A673 (cell line): Measurements from ENCODE around the gene SEC31A. TPM values are rescaled to one million over a fixed set of nuclear protein-coding genes. Genes with fewer than 3 reads are reported as not detected.
"Not testable (repeated sequence)": the region's sequence is repeated elsewhere in the genome, so short reads cannot be mapped to it uniquely, and the experiment has no call there.

ENCODE experiments used
- BruUV-seq: library from RNA; stranded (reverse); fragments of 400-500 nt; replicated peaks from 2 replicates; lab custom pipeline; 2021; lab: Mats Ljungman, UMichigan
- CTCF ChIA-PET: fragments of 300-600 bp; sonication (Branson Sonifier 250); formaldehyde crosslinking; loops from one replicate; lab custom pipeline; 2022; ENCODE audit warnings: antibody characterized with exemption; lab: Charles Lee
- POLR2A ChIA-PET: fragments of 300-600 bp; sonication (Branson Sonifier 250); formaldehyde crosslinking; loops from one replicate; lab custom pipeline; 2022; ENCODE audit warnings: antibody characterized with exemption; ENCODE audit not compliant: low non-redundant PET; lab: Charles Lee
- DNase-seq: peaks from one replicate; pipeline ENCODE4 v3.0.0-alpha.2; 2015; ENCODE audit warnings: low spot score
- H3K27ac ChIP-seq: fragments of 200-600 bp; sonication (generic); 2 replicates; pipeline ENCODE4 v1.5.1; 2016; ENCODE audit warnings: mixed run types, low read depth, mild to moderate bottlenecking, mixed read lengths, antibody characterized with exemption, low read length; ENCODE audit not compliant: poor library complexity, severe bottlenecking
- H3K27me3 ChIP-seq: fragments of 200-600 bp; sonication (generic); replicated peaks from 2 replicates; pipeline ENCODE4 v1.6.1; 2017; ENCODE audit warnings: mixed run types, low read depth, mild to moderate bottlenecking, mixed read lengths, antibody characterized with exemption, low read length; ENCODE audit not compliant: insufficient read depth, poor library complexity
- H3K36me3 ChIP-seq: fragments of 200-600 bp; sonication (generic); 2 replicates; pipeline ENCODE4 v1.6.1; 2016; ENCODE audit warnings: mixed run types, mild to moderate bottlenecking, mixed read lengths, antibody characterized with exemption, low read length; ENCODE audit not compliant: insufficient read depth, poor library complexity, severe bottlenecking
- H3K4me1 ChIP-seq: fragments of 200-600 bp; sonication (generic); 2 replicates; pipeline ENCODE4 v1.6.1; 2017; ENCODE audit warnings: mixed run types, mild to moderate bottlenecking, mixed read lengths, antibody characterized with exemption, low read length; ENCODE audit not compliant: insufficient read depth, poor library complexity, severe bottlenecking
- H3K4me3 ChIP-seq: fragments of 200-600 bp; sonication (generic); 2 replicates; pipeline ENCODE4 v1.5.1; 2016; ENCODE audit warnings: low read depth, mixed run types, mild to moderate bottlenecking, mixed read lengths, low read length; ENCODE audit not compliant: poor library complexity, severe bottlenecking
- H3K9me3 ChIP-seq: fragments of 200-600 bp; sonication (generic); 2 replicates; pipeline ENCODE4 v1.6.1; 2016; ENCODE audit warnings: mixed run types, low read depth, mild to moderate bottlenecking, mixed read lengths, antibody characterized with exemption, low read length; ENCODE audit not compliant: poor library complexity, severe bottlenecking
- EZH2 ChIP-seq: fragments of 200-600 bp; sonication (generic); IDR thresholded peaks from 2 replicates; pipeline ENCODE4 v1.6.1; 2017; ENCODE audit warnings: borderline replicate concordance, low read depth, mild to moderate bottlenecking, mixed read lengths, antibody characterized with exemption, low read length; ENCODE audit not compliant: poor library complexity, severe bottlenecking
- intact Hi-C: fragments of 100-400 bp; cut with micrococcal nuclease; formaldehyde crosslinking; loops from one replicate; pipeline ENCODE4 v1.10.0; 2022; ENCODE audit not compliant: unreplicated experiment
- total RNA-seq: library from RNA; stranded (reverse); gene quantifications from 2 replicates; pipeline ENCODE4 v1.2.3, GENCODE V29; 2021
- TF ChIP-seq, protein P1 (sequence below): fragments of 300-800, 200-600 bp; sonication (generic); conservative IDR thresholded peaks from 2 replicates; pipeline ENCODE4 v1.5.1; 2017; ENCODE audit warnings: low read depth, mild to moderate bottlenecking, antibody characterized with exemption, low read length, moderate library complexity, mixed read lengths

The SEC31A gene
- total RNA-seq, 1 experiment from 2014 or later = 96.9 TPM

DNA sequence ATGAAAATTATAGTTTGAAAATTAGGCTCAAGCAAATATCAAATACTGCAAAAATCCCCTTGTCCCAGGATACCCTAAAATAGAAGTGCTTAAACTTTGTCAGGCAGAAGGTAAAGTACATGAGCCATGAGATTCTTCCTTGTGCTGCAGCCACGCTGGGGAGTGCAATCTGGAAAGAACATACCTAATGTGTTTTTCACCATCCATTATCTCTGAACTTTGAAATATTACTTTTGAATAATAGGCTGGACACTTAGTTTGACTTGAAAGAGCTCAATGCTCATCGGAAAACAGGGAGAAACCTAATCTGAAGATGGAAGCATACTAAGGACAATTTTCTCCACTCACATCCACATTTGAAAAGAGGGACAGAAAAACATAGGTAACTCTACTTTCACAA, 28.4 kb upstream of the SEC31A start:
- Histone ChIP-seq H3K4me1 (no peaks in the 10 kb centered on the region), H3K27me3 (no peaks in the 10 kb centered on the region), H3K27ac (no peak overlapping the region), H3K36me3 (no peaks in the 10 kb centered on the region), H3K4me3 (no peak overlapping the region), H3K9me3 (no peaks in the 10 kb centered on the region)
- intact Hi-C loops = no loop called here
- no TSS peak for BruUV-seq
- DNase-seq = no peak
- POLR2A ChIA-PET = no interaction called here
- CTCF ChIA-PET = no interaction called here
- TF ChIP-seq, protein P1, sequence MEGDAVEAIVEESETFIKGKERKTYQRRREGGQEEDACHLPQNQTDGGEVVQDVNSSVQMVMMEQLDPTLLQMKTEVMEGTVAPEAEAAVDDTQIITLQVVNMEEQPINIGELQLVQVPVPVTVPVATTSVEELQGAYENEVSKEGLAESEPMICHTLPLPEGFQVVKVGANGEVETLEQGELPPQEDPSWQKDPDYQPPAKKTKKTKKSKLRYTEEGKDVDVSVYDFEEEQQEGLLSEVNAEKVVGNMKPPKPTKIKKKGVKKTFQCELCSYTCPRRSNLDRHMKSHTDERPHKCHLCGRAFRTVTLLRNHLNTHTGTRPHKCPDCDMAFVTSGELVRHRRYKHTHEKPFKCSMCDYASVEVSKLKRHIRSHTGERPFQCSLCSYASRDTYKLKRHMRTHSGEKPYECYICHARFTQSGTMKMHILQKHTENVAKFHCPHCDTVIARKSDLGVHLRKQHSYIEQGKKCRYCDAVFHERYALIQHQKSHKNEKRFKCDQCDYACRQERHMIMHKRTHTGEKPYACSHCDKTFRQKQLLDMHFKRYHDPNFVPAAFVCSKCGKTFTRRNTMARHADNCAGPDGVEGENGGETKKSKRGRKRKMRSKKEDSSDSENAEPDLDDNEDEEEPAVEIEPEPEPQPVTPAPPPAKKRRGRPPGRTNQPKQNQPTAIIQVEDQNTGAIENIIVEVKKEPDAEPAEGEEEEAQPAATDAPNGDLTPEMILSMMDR = no peak
- no peak for TF ChIP-seq EZH2

DNA sequence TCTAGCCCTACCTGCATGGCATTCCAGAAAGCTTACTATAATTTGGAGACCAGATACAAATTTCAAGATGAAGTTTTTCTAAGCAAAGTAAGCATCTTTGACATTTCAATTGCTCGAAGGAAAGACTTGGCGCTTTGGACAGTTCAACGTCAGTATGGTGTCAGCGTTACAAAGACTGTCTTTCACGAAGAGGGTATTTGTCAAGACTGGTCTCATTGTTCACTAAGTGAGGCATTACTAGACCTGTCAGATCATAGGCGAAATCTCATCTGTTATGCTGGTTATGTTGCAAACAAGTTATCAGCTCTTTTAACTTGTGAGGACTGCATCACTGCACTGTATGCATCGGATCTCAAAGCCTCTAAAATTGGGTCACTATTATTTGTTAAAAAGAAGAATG, 27.1 kb upstream of the SEC31A start:
- no peak for DNase-seq
- H3K4me1 ChIP-seq = no peaks in the 10 kb centered on the region
- no peaks in the 10 kb centered on the region for H3K27me3 ChIP-seq
- ChIA-PET CTCF (no interaction called here), POLR2A (interaction anchor here (0.7 kb wide), 1 partner anchor 95 kb away, joined by 3 read pairs; no protein-coding TSS in a partner anchor)
- no peaks in the 10 kb centered on the region for H3K36me3 ChIP-seq
- TF ChIP-seq EZH2 = no peak
- TF ChIP-seq, protein P1 = no peak
- H3K4me3 ChIP-seq = no peak overlapping the region
- H3K9me3 ChIP-seq = no peaks in the 10 kb centered on the region
- intact Hi-C loops = no loop called here
- no peak overlapping the region for H3K27ac ChIP-seq
- BruUV-seq = no TSS peak

DNA sequence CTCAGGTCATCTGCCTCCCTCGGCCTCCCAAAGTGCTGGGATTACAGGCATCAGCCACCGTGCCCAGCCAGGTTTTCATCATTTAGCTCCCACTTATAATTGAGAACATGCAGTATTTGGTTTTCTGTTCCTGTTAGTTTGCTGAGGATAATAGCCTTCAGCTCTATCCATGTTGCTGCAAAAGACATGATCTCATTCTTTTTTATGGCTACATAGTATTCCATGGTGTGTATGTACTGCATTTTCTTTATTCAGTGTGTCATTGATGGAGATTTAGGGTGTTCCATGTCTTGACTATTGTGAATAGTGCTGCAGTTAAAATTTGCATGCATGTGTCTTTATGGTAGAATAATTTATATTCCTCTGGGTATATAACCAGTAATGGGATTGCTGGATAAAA, 23.0 kb upstream of the SEC31A start:
- BruUV-seq, DNase-seq, intact Hi-C loops, H3K36me3 ChIP-seq, H3K4me1 ChIP-seq, H3K27me3 ChIP-seq, H3K4me3 ChIP-seq, H3K9me3 ChIP-seq, CTCF ChIA-PET, H3K27ac ChIP-seq, POLR2A ChIA-PET: not testable (repeated sequence)

DNA sequence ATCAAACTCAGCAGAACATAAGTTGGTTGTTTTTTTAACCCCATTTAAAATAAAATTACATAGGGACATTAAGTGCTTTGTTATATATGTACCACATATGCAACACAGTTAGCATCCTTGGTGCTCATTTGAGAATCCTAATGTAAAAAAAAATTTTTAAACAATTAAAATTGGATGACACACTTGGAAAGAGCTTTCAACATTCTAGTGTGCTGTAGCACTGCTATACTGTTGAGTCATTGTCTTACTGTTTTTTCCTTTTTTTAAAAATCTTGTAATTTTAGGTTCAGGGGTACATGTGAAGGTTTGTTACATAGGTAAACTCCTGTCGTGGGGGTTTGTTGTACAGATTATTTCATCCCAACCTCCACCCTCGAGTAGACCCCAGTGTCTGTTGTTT, 22.4 kb upstream of the SEC31A start:
- ChIA-PET POLR2A (no interaction called here), CTCF (no interaction called here)
- Histone ChIP-seq H3K27ac (no peak overlapping the region), H3K9me3 (no peaks in the 10 kb centered on the region), H3K36me3 (no peaks in the 10 kb centered on the region), H3K27me3 (no peaks in the 10 kb centered on the region), H3K4me1 (no peaks in the 10 kb centered on the region), H3K4me3 (no peak overlapping the region)
- no peak for DNase-seq
- BruUV-seq = no TSS peak
- intact Hi-C loops = no loop called here
- TF ChIP-seq, protein P1 = no peak
- no peak for TF ChIP-seq EZH2
